ENCODE measurements around the gene ATP8A2. TPM values are rescaled to one million over a fixed set of nuclear protein-coding genes. Genes with fewer than 3 reads are reported as not detected.

ATP8A2 gene
- total RNA-seq, 4 donors from 2014 or later = 0.13 to 0.24 (median 0.20) TPM

DNA sequence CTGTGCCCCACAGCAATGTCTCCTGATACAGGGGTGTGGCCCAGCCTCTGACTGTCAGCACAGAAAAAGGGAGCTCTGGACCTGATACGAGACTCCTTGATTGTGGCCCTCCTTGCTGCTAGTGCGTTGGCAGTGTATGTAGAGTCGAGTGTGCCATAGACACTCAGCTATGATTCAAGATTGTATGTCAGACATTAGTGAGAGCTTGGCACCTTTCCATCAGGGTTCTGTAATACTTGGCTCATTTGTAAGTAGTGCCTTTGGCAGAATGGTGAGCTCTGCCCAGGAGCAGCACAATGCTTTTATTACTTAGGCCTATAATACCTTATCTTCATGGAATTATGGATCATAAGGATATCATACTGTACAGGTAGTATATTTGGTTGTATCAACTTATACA is 83.4 kb downstream of the ATP8A2 start:
- DNase-seq (ENCODE audit: low spot score in 2 of 2) = no peak
- H3K36me3 ChIP-seq = no peaks in the 10 kb centered on the region
- no peaks in the 10 kb centered on the region for H3K4me1 ChIP-seq
- TF ChIP-seq POLR2A (IDR thresholded peaks at IDR 0.05) = no peak
- no peak for TF ChIP-seq POLR2AphosphoS5 (IDR thresholded peaks at IDR 0.05)
- TF ChIP-seq CTCF (IDR thresholded peaks at IDR 0.05) = no peak
- TF ChIP-seq EP300 (IDR thresholded peaks at IDR 0.05) = no peak
- WGBS = 49% methylated on average over 3 of the region's 3 CpGs
- no peak overlapping the region for H3K27ac ChIP-seq
- H3K4me3 ChIP-seq = no peak overlapping the region
- peaks cover 2% of the 10 kb centered on the region for H3K27me3 ChIP-seq
- no peaks in the 10 kb centered on the region for H3K9me3 ChIP-seq

- 74% methylated on average over 4 of the region's 4 CpGs for WGBS
- DNase-seq (ENCODE audit: low spot score in 2 of 2) = no peak
- Histone ChIP-seq H3K27me3 (peaks cover 2% of the 10 kb centered on the region), H3K9me3 (no peaks in the 10 kb centered on the region), H3K27ac (no peak overlapping the region), H3K4me1 (no peaks in the 10 kb centered on the region), H3K4me3 (no peak overlapping the region), H3K36me3 (no peaks in the 10 kb centered on the region)
- no peak for TF ChIP-seq POLR2A (IDR thresholded peaks at IDR 0.05)
- TF ChIP-seq POLR2AphosphoS5 (IDR thresholded peaks at IDR 0.05) = no peak
- TF ChIP-seq EP300 (IDR thresholded peaks at IDR 0.05) = no peak
Measured at GRCh38 chr13:25457566-25457965, 85.8 kb downstream of the ATP8A2 start.

DNA sequence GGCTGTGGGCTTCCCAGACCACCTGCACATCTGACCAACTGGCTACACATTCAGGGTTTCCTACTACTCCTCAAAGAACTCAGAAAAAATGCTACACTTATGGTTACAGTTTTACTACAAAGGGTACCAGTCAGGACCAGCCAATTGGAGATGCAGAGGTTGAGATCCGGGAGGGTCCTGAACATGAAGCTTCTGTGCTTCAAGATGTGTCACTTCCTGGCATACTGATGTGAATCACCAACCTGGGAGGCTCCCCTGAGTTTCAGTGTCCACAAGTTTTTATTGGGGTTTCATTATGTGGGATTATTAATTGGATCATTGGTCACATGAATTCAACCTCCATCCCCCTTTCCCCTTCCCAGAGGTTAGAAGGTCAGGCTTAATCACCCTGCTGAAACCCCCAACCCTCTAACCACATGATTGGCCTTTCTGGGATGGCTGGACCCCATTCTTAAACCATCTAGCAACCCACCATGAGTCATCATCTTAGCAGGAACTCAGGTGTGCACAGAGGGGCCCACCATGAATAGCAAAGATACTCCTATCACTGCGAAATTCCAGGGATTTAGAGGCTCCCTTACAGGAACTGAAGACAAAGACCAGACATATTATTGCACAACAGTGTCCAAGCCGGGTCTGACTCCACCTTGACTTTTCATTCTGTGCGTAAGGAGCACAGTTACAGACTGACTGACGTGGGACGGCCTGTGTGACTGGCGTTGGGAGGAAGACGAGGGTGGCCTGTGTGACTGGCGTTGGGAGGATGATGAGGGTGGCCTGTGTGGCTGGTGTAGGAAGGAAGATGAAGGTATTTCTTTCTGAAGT is 90.7 kb downstream of the ATP8A2 start:
- WGBS = 87% methylated on average over 9 of the region's 9 CpGs
- H3K27ac ChIP-seq = no peak overlapping the region
- H3K27me3 ChIP-seq = peaks cover 3% of the 10 kb centered on the region
- no peak for DNase-seq (ENCODE audit: low spot score in 2 of 2)
- H3K4me1 ChIP-seq = no peaks in the 10 kb centered on the region
- no peaks in the 10 kb centered on the region for H3K9me3 ChIP-seq
- no peak overlapping the region for H3K4me3 ChIP-seq
- no peaks in the 10 kb centered on the region for H3K36me3 ChIP-seq
- TF ChIP-seq POLR2A (IDR thresholded peaks at IDR 0.05) (no peak), EP300 (IDR thresholded peaks at IDR 0.05) (no peak), CTCF (IDR thresholded peaks at IDR 0.05) (no peak), POLR2AphosphoS5 (IDR thresholded peaks at IDR 0.05) (no peak)

DNA sequence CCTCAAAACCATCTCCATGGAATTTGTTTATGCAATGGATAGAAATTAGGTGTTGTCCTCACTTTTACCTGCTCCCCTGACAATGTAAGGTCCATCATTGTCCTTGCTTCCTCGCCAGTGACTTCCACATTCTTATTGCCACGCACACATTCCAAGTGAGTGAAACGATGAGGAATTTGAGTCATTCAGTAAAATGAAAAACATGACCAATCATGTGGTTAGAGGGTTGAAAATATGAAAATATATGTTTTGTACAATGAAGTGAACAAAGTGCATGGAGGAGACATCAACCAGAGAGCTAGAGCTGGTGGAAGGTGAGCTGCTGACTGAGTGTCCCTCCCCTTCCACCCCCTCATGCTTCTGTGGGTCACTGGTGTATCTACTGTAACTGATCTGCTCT is 91.7 kb downstream of the ATP8A2 start:
- DNase-seq (ENCODE audit: low spot score in 2 of 2) = no peak
- H3K4me1 ChIP-seq = peaks cover 2% of the 10 kb centered on the region
- H3K27ac ChIP-seq = no peak overlapping the region
- H3K4me3 ChIP-seq = no peak overlapping the region
- H3K27me3 ChIP-seq = peaks cover 12% of the 10 kb centered on the region
- no peaks in the 10 kb centered on the region for H3K36me3 ChIP-seq
- H3K9me3 ChIP-seq = no peaks in the 10 kb centered on the region
- TF ChIP-seq CTCF (IDR thresholded peaks at IDR 0.05) (no peak), EP300 (IDR thresholded peaks at IDR 0.05) (no peak), POLR2A (IDR thresholded peaks at IDR 0.05) (no peak), POLR2AphosphoS5 (IDR thresholded peaks at IDR 0.05) (no peak)
- WGBS = 54% methylated on average over 3 of the region's 3 CpGs

DNA sequence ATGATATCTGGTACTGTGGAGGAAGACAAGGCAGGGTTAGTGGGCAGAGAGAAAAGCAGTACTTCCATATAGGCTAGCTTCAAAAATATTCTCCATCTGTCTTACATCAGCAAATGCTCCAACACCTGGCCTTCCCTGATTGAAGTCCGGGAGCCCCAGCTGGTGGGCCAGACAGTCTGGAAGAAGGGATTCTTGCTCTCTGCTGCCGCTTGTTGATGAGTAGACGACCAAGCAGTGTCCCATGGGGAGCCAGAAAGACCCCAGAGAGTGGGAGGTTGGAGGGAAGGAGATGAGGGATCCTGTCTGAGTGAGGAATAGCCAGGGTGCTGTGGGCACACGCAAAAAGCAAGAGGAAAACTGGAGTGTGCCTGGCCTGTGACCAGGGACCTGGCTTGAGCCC is 95.1 kb downstream of the ATP8A2 start:
- Histone ChIP-seq H3K4me1 (peaks cover 5% of the 10 kb centered on the region), H3K36me3 (no peaks in the 10 kb centered on the region), H3K4me3 (no peak overlapping the region), H3K27me3 (peaks cover 32% of the 10 kb centered on the region), H3K9me3 (no peaks in the 10 kb centered on the region), H3K27ac (no peak overlapping the region)
- no peak for TF ChIP-seq EP300 (IDR thresholded peaks at IDR 0.05)
- no peak for TF ChIP-seq CTCF (IDR thresholded peaks at IDR 0.05)
- no peak for TF ChIP-seq POLR2AphosphoS5 (IDR thresholded peaks at IDR 0.05)
- no peak for TF ChIP-seq POLR2A (IDR thresholded peaks at IDR 0.05)
- WGBS = 53% methylated on average over 4 of the region's 4 CpGs
- DNase-seq (ENCODE audit: low spot score in 2 of 2) = no peak
